HEK293 (cell line): ENCODE measurements around the gene SMURF1.

Experiments
- CTCF ChIP-seq: fragments of 450-650 bp; formaldehyde crosslinking; IDR thresholded peaks from 2 replicates; pipeline ENCODE4 v1.5.1; 2016; ENCODE audit warnings: missing biosample characterization, missing genetic modification characterization
- MZF1 ChIP-seq: fragments of 450-650 bp; formaldehyde crosslinking; IDR thresholded peaks from 2 replicates; pipeline ENCODE4 v1.5.1; 2017; ENCODE audit warnings: missing biosample characterization, missing genetic modification characterization, borderline replicate concordance
- ZBTB1 ChIP-seq: fragments of 450-650 bp; formaldehyde crosslinking; IDR thresholded peaks from 2 replicates; pipeline ENCODE4 v1.5.1; 2016; ENCODE audit warnings: missing biosample characterization, missing genetic modification characterization
- ZBTB7A ChIP-seq: fragments of 450-650 bp; formaldehyde crosslinking; IDR thresholded peaks from 2 replicates; pipeline ENCODE4 v1.5.1; 2016; ENCODE audit warnings: low read depth, missing biosample characterization, missing genetic modification characterization
- ZNF223 ChIP-seq: fragments of 450-650 bp; formaldehyde crosslinking; IDR thresholded peaks from 2 replicates; pipeline ENCODE4 v1.5.1; 2016; ENCODE audit warnings: missing biosample characterization, missing genetic modification characterization
- ZNF280C ChIP-seq: fragments of 450-650 bp; formaldehyde crosslinking; IDR thresholded peaks from 2 replicates; pipeline ENCODE4 v1.5.1; 2016; ENCODE audit warnings: missing biosample characterization, missing genetic modification characterization
- ZNF558 ChIP-seq: fragments of 450-650 bp; formaldehyde crosslinking; IDR thresholded peaks from 2 replicates; pipeline ENCODE4 v1.5.1; 2016; ENCODE audit warnings: missing biosample characterization, missing genetic modification characterization
- ZNF624 ChIP-seq: fragments of 450-650 bp; formaldehyde crosslinking; IDR thresholded peaks from 2 replicates; pipeline ENCODE4 v1.5.1; 2017; ENCODE audit warnings: missing biosample characterization, missing genetic modification characterization
- TF ChIP-seq, protein P1 (sequence below): fragments of 450-650 bp; formaldehyde crosslinking; IDR thresholded peaks from 2 replicates; pipeline ENCODE4 v1.5.1; 2016; ENCODE audit warnings: missing biosample characterization, missing genetic modification characterization

- TF ChIP-seq ZBTB1 (tag by site-specific recombination) (no peak), CTCF (tag by site-specific recombination) (no peak), MZF1 (tag by site-specific recombination) (no peak), ZNF280C (tag by site-specific recombination) (no peak), ZNF558 (tag by site-specific recombination) (no peak), ZBTB7A (tag by site-specific recombination) (no peak), ZNF624 (tag by site-specific recombination) (no peak), ZNF223 (tag by site-specific recombination) (no peak)
- TF ChIP-seq, protein P1, sequence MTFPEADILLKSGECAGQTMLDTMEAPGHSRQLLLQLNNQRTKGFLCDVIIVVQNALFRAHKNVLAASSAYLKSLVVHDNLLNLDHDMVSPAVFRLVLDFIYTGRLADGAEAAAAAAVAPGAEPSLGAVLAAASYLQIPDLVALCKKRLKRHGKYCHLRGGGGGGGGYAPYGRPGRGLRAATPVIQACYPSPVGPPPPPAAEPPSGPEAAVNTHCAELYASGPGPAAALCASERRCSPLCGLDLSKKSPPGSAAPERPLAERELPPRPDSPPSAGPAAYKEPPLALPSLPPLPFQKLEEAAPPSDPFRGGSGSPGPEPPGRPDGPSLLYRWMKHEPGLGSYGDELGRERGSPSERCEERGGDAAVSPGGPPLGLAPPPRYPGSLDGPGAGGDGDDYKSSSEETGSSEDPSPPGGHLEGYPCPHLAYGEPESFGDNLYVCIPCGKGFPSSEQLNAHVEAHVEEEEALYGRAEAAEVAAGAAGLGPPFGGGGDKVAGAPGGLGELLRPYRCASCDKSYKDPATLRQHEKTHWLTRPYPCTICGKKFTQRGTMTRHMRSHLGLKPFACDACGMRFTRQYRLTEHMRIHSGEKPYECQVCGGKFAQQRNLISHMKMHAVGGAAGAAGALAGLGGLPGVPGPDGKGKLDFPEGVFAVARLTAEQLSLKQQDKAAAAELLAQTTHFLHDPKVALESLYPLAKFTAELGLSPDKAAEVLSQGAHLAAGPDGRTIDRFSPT, result no peak
These were observed 165.2 kb downstream of the SMURF1 start for GRCh38 chr7:98978672-98979071.
